Measurements from ENCODE around the gene MAP10.
"Not testable (repeated sequence)": the region's sequence is repeated elsewhere in the genome, so short reads cannot be mapped to it uniquely, and the experiment has no call there.

The MAP10 gene

GRCh38 chr1:232768793-232769192 is 36.4 kb upstream of the MAP10 start:
- H3K4me3 ChIP-seq (replicated peaks; ENCODE audit: low read depth, low read length), result no peak overlapping the region
- TF ChIP-seq CTCF (IDR thresholded peaks at IDR 0.05; ENCODE audit: low read depth, low read length, missing control alignments), result no peak
- no peak for DNase-seq (ENCODE audit: extremely low read depth, low read depth)

GRCh38 chr1:232769733-232770132 is 35.5 kb upstream of the MAP10 start:
- no peak for TF ChIP-seq CTCF (IDR thresholded peaks at IDR 0.05; ENCODE audit: low read depth, low read length, missing control alignments)
- H3K4me3 ChIP-seq (replicated peaks; ENCODE audit: low read depth, low read length), result no peak overlapping the region
- DNase-seq (ENCODE audit: extremely low read depth, low read depth), result no peak

GRCh38 chr1:232773752-232774151 is 31.5 kb upstream of the MAP10 start:
- TF ChIP-seq CTCF (IDR thresholded peaks at IDR 0.05; ENCODE audit: low read depth, low read length, missing control alignments), result no peak
- no peak for DNase-seq (ENCODE audit: extremely low read depth, low read depth)
- H3K4me3 ChIP-seq (replicated peaks; ENCODE audit: low read depth, low read length), result no peak overlapping the region

- no peak overlapping the region for H3K4me3 ChIP-seq (replicated peaks; ENCODE audit: low read depth, low read length)
- no peak for DNase-seq (ENCODE audit: extremely low read depth, low read depth)
- no peak for TF ChIP-seq CTCF (IDR thresholded peaks at IDR 0.05; ENCODE audit: low read depth, low read length, missing control alignments)
Measured at GRCh38 chr1:232776526-232777106, 28.6 kb upstream of the MAP10 start.

- no peak for DNase-seq (ENCODE audit: extremely low read depth, low read depth)
- TF ChIP-seq CTCF (IDR thresholded peaks at IDR 0.05; ENCODE audit: low read depth, low read length, missing control alignments), result no peak
Measured at GRCh38 chr1:232780354-232780753, 24.9 kb upstream of the MAP10 start.

GRCh38 chr1:232784794-232785193 is 20.4 kb upstream of the MAP10 start:
- no peak overlapping the region for H3K4me3 ChIP-seq (replicated peaks; ENCODE audit: low read depth, low read length)
- no peak for TF ChIP-seq CTCF (IDR thresholded peaks at IDR 0.05; ENCODE audit: low read depth, low read length, missing control alignments)
- DNase-seq (ENCODE audit: extremely low read depth, low read depth), result no peak

More at GRCh38 chr1:232780354-232780753, 24.9 kb upstream of the MAP10 start:
- H3K4me3 ChIP-seq (replicated peaks; ENCODE audit: low read depth, low read length), result no peak overlapping the region

- not testable (repeated sequence) for H3K4me3 ChIP-seq (replicated peaks; ENCODE audit: low read depth, low read length); DNase-seq (ENCODE audit: extremely low read depth, low read depth)
Measured at GRCh38 chr1:232785630-232786029, 19.6 kb upstream of the MAP10 start.
